Suprapubic skin (tissue), 4 donors: ENCODE results near the gene JSRP1. TPM values are rescaled to one million over a fixed set of nuclear protein-coding genes. Genes with fewer than 3 reads are reported as not detected.

Experiments
- DNase-seq, 2 donors: peaks; one replicate each; pipeline ENCODE4 v3.0.0-alpha.2; 2019; ENCODE audit warnings: low spot score in 2 of 2
- H3K27ac ChIP-seq: fragments of 200-600 bp; sonication (generic); one replicate; pipeline ENCODE4 v1.5.1; 2019
- H3K27me3 ChIP-seq: fragments of 200-600 bp; sonication (generic); one replicate; pipeline ENCODE4 v1.5.1; 2019
- H3K36me3 ChIP-seq: fragments of 200-600 bp; sonication (generic); one replicate; pipeline ENCODE4 v1.5.1; 2019
- H3K4me1 ChIP-seq: fragments of 200-600 bp; sonication (generic); one replicate; pipeline ENCODE4 v1.5.1; 2019
- H3K4me3 ChIP-seq: fragments of 200-600 bp; sonication (generic); one replicate; pipeline ENCODE4 v1.5.1; 2019; ENCODE audit warnings: mild to moderate bottlenecking
- H3K9me3 ChIP-seq: fragments of 200-600 bp; sonication (generic); one replicate; pipeline ENCODE4 v1.5.1; 2019
- EP300 ChIP-seq: sonication (generic); formaldehyde crosslinking; IDR thresholded peaks from one replicate; pipeline ENCODE4 v1.6.1; 2017; ENCODE audit warnings: antibody characterized with exemption
- POLR2A ChIP-seq, 2 donors: fragments of 450-650 bp; IDR thresholded peaks; one replicate each; pipeline ENCODE4 v1.6.1; 2017; ENCODE audit warnings: antibody characterized with exemption in 2 of 2, mild to moderate bottlenecking in 2 of 2, moderate library complexity in 2 of 2
- POLR2AphosphoS5 ChIP-seq, 3 donors: sonication (generic); formaldehyde crosslinking; IDR thresholded peaks; one replicate each; pipeline ENCODE4 v1.6.1; 2017; ENCODE audit warnings: antibody characterized with exemption in 3 of 3
- WGBS: methylation state at CpG from one replicate; pipeline ENCODE4 v1.1.5; 2018; 5-methylcytosine and 5-hydroxymethylcytosine counted together
- total RNA-seq, 4 donors: library from RNA; depleted of rRNA; stranded (reverse); fragments of >200 nt; gene quantifications; one replicate each; pipeline ENCODE4 v1.1.0, GENCODE V29; 2016
- TF ChIP-seq, protein P1 (sequence below), 2 donors: fragments of 200-600 bp in 1 of 2; fragments of 450-650 bp in 1 of 2; sonication (generic) in 1 of 2; IDR thresholded peaks; one replicate each; pipeline ENCODE4 v1.5.1; 2016 to 2019; ENCODE audit warnings: antibody characterized with exemption in 2 of 2, mild to moderate bottlenecking in 1 of 2, moderate library complexity in 1 of 2

JSRP1 gene
- total RNA-seq, 4 donors from 2014 or later, result not detected

- WGBS, result 40% methylated on average over 10 of the region's 10 CpGs
- Histone ChIP-seq H3K36me3 (peaks cover 47% of the 10 kb centered on the region), H3K27ac (peak overlapping the region; percentile 13), H3K4me1 (peaks cover 55% of the 10 kb centered on the region), H3K27me3 (no peaks in the 10 kb centered on the region), H3K4me3 (no peak overlapping the region), H3K9me3 (no peaks in the 10 kb centered on the region)
- TF ChIP-seq POLR2A (IDR thresholded peaks at IDR 0.05) (no peak), EP300 (no peak), POLR2AphosphoS5 (IDR thresholded peaks at IDR 0.05) (no peak)
- TF ChIP-seq, protein P1, sequence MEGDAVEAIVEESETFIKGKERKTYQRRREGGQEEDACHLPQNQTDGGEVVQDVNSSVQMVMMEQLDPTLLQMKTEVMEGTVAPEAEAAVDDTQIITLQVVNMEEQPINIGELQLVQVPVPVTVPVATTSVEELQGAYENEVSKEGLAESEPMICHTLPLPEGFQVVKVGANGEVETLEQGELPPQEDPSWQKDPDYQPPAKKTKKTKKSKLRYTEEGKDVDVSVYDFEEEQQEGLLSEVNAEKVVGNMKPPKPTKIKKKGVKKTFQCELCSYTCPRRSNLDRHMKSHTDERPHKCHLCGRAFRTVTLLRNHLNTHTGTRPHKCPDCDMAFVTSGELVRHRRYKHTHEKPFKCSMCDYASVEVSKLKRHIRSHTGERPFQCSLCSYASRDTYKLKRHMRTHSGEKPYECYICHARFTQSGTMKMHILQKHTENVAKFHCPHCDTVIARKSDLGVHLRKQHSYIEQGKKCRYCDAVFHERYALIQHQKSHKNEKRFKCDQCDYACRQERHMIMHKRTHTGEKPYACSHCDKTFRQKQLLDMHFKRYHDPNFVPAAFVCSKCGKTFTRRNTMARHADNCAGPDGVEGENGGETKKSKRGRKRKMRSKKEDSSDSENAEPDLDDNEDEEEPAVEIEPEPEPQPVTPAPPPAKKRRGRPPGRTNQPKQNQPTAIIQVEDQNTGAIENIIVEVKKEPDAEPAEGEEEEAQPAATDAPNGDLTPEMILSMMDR (IDR thresholded peaks at IDR 0.05), result no peak
- DNase-seq, result no peak
Observed at GRCh38 chr19:2208975-2209374, 47.2 kb downstream of the JSRP1 start.

DNA sequence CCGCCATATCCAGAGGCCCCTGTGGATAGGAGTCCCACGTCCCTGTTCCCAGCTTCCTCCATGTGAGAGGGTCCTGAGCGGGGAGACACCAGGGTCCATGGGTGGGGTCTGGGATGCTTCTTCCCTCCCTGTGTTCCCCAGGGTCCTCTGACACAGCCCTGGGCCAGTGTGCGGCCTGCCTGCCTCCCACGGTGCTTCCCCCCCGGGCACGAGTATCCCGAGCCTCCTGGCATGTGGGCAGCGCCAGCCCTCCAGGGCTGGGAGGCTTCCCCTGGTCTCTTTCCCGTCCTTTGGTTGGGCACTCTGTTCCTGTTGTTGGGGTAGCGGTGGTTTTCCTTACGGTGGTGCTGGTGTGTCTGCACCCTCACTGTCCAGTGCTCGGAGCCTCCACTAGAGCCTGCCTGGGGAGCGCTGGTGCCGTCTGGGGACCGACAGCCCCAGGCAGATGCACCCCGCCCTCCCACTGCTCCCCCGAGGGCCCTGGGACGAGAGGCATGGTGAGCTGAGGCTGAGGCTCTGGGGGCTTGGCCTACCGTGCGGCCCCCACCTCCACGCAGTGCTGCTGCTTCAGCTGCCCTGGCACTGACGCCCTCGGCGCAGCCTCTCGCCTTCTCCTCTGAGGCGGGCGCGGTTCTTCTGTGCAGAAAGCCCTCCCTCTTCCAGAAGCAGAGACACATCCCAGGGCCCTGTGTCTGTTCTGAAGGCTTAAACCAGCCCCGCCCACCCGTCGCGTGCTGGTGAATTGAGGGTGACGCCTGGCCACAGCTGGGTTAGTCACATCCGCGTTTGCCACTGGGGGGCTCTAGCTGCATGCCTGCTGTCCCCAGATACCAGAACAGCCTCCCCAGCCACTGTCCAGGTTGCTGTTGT lies 48.0 kb downstream of the JSRP1 start:
- Histone ChIP-seq H3K4me3 (no peak overlapping the region), H3K27ac (peak overlapping the region; percentile 19), H3K9me3 (no peaks in the 10 kb centered on the region), H3K36me3 (peaks cover 43% of the 10 kb centered on the region), H3K4me1 (peaks cover 55% of the 10 kb centered on the region), H3K27me3 (no peaks in the 10 kb centered on the region)
- TF ChIP-seq, protein P1 (IDR thresholded peaks at IDR 0.05), result peak in 1 of 2 donors; percentile 19
- TF ChIP-seq POLR2AphosphoS5 (IDR thresholded peaks at IDR 0.05) (peak in 1 of 3 donors; percentile 11), EP300 (no peak), POLR2A (IDR thresholded peaks at IDR 0.05) (no peak)
- WGBS, result 48% methylated on average over 5 of the region's 36 CpGs
- DNase-seq, result peak; percentile 88 to 90

DNA sequence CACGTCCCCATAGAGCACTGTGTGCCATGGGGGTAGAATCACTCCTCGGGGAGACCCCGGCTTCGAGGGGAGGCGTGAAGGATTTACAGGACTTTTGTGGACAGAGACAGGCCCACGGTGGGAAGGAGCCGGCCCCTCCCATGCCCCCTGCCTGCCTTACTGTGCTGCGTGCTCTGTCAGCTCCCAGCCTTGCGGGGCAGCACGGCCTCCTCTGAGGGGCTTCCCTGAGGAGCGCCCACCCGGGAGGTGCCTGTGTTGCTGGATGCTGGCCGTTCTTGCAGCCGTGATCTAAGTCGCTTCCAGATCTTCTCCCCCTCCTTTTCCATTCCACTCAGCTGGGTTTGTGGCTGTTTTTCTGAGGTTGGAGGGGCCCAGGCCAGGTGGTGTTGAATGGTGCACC lies 49.2 kb downstream of the JSRP1 start:
- peaks cover 42% of the 10 kb centered on the region for H3K36me3 ChIP-seq
- peaks cover 59% of the 10 kb centered on the region for H3K4me1 ChIP-seq
- no peak for TF ChIP-seq POLR2A (IDR thresholded peaks at IDR 0.05)
- TF ChIP-seq, protein P1 (IDR thresholded peaks at IDR 0.05), result no peak
- no peak for TF ChIP-seq POLR2AphosphoS5 (IDR thresholded peaks at IDR 0.05)
- no peak for TF ChIP-seq EP300

GRCh38 chr19:2202366-2202765 lies 53.9 kb downstream of the JSRP1 start:
- WGBS, result 81% methylated on average over 3 of the region's 15 CpGs

More for the DNA sequence above, 49.2 kb downstream of the JSRP1 start:
- Histone ChIP-seq H3K9me3 (no peaks in the 10 kb centered on the region), H3K27me3 (no peaks in the 10 kb centered on the region), H3K4me3 (no peak overlapping the region), H3K27ac (no peak overlapping the region)
- DNase-seq, result no peak
- WGBS, result no CpG with 5 or more reads among the region's 15 CpGs

More at GRCh38 chr19:2202366-2202765, 53.9 kb downstream of the JSRP1 start:
- no peak for DNase-seq
- Histone ChIP-seq H3K27ac (peak overlapping the region; percentile 57), H3K4me1 (peaks cover 40% of the 10 kb centered on the region), H3K36me3 (peaks cover 32% of the 10 kb centered on the region), H3K27me3 (no peaks in the 10 kb centered on the region), H3K9me3 (no peaks in the 10 kb centered on the region), H3K4me3 (no peak overlapping the region)
- TF ChIP-seq POLR2AphosphoS5 (IDR thresholded peaks at IDR 0.05) (no peak), EP300 (no peak), POLR2A (IDR thresholded peaks at IDR 0.05) (no peak)
- TF ChIP-seq, protein P1 (IDR thresholded peaks at IDR 0.05), result no peak

Other genes with a start within 250 kb of the JSRP1 start
- 100 to 1,000 TPM in 1 of 4 donors, 10 to 100 TPM in 3; 83.0 to 101 (median 90.3) TPM for gene BTBD2, start 240.7 kb downstream of the JSRP1 start, total RNA-seq
- gene MKNK2, start 205.2 kb downstream of the JSRP1 start, total RNA-seq, result 100 to 1,000 TPM; 209 to 249 (median 219) TPM
- 10 to 100 TPM; 23.7 to 29.4 (median 28.1) TPM for gene MOB3A, start 160.1 kb downstream of the JSRP1 start, total RNA-seq
- gene IZUMO4, start 159.5 kb downstream of the JSRP1 start, total RNA-seq, result 1 to 10 TPM; 2.1 to 8.1 (median 6.4) TPM
- 10 to 100 TPM; 65.4 to 99.4 (median 85.4) TPM for gene AP3D1, start 104.9 kb downstream of the JSRP1 start, total RNA-seq
- gene DOT1L, start 92.5 kb downstream of the JSRP1 start, total RNA-seq, result 10 to 100 TPM; 21.6 to 36.8 (median 25.7) TPM
- 10 to 100 TPM; 36.1 to 78.0 (median 62.9) TPM for gene PLEKHJ1, start 20.1 kb downstream of the JSRP1 start, total RNA-seq
- 100 to 1,000 TPM in 1 of 4 donors, 10 to 100 TPM in 3; 48.0 to 103 (median 64.8) TPM for gene SF3A2, start 19.6 kb downstream of the JSRP1 start, total RNA-seq
- gene AMH, start 7.1 kb downstream of the JSRP1 start, total RNA-seq, result 1 to 10 TPM; 1.7 to 4.3 (median 3.0) TPM
- gene PEAK3, start 25.8 kb upstream of the JSRP1 start, total RNA-seq, result 1 to 10 TPM in 1 of 4 donors, under 1 TPM in 1, not detected in 2; 0.55 to 1.4 TPM
- not detected for gene LINGO3, start 51.7 kb upstream of the JSRP1 start, total RNA-seq
- 100 to 1,000 TPM in 1 of 4 donors, 10 to 100 TPM in 3; 71.2 to 106 (median 87.5) TPM for gene LSM7, start 72.2 kb upstream of the JSRP1 start, total RNA-seq
- gene SPPL2B, start 72.3 kb upstream of the JSRP1 start, total RNA-seq, result 10 to 100 TPM; 46.8 to 97.6 (median 59.6) TPM
- gene TMPRSS9, start 103.8 kb upstream of the JSRP1 start, total RNA-seq, result not detected
- 10 to 100 TPM; 22.1 to 48.6 (median 46.6) TPM for gene TIMM13, start 171.2 kb upstream of the JSRP1 start, total RNA-seq
- 10 to 100 TPM; 17.1 to 26.8 (median 24.7) TPM for gene LMNB2, start 200.5 kb upstream of the JSRP1 start, total RNA-seq
- 100 to 1,000 TPM in 1 of 4 donors, 10 to 100 TPM in 3; 52.5 to 134 (median 68.7) TPM for gene GADD45B, start 219.7 kb upstream of the JSRP1 start, total RNA-seq